ENCODE results near the gene EPHA1.

- no peak for TF ChIP-seq ZBTB7A (IDR thresholded peaks at IDR 0.05; ENCODE audit: low read depth)
- no peak for TF ChIP-seq USF1 (IDR thresholded peaks at IDR 0.05)
- no peak for TF ChIP-seq RAD21 (IDR thresholded peaks at IDR 0.05; ENCODE audit: low read depth)
- TF ChIP-seq TAF1 (IDR thresholded peaks at IDR 0.05; ENCODE audit: low read depth) = no peak
- no peak for TF ChIP-seq EP300 (IDR thresholded peaks at IDR 0.05; ENCODE audit: borderline replicate concordance)
- TF ChIP-seq REST (IDR thresholded peaks at IDR 0.05; ENCODE audit: low read depth) = no peak
- no peak for TF ChIP-seq TCF12 (IDR thresholded peaks at IDR 0.05; ENCODE audit: low read depth)
Measured at GRCh38 chr7:143449793-143450192, 41.1 kb upstream of the EPHA1 start.

Data from Ishikawa (cell line).